Endometrium (tissue), 2 donors: ENCODE measurements around the gene NR0B2.
"Not testable (repeated sequence)": the region's sequence is repeated elsewhere in the genome, so short reads cannot be mapped to it uniquely, and the experiment has no call there.

Experiments used
- FAIRE-seq: peaks from 2 replicates; lab custom pipeline; 2012; peaks lifted over from hg19 to GRCh38; lab: Jason Lieb, UNC
- donor health status: control.
- donor health status: control.

Gene NR0B2, protein sequence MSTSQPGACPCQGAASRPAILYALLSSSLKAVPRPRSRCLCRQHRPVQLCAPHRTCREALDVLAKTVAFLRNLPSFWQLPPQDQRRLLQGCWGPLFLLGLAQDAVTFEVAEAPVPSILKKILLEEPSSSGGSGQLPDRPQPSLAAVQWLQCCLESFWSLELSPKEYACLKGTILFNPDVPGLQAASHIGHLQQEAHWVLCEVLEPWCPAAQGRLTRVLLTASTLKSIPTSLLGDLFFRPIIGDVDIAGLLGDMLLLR

DNA sequence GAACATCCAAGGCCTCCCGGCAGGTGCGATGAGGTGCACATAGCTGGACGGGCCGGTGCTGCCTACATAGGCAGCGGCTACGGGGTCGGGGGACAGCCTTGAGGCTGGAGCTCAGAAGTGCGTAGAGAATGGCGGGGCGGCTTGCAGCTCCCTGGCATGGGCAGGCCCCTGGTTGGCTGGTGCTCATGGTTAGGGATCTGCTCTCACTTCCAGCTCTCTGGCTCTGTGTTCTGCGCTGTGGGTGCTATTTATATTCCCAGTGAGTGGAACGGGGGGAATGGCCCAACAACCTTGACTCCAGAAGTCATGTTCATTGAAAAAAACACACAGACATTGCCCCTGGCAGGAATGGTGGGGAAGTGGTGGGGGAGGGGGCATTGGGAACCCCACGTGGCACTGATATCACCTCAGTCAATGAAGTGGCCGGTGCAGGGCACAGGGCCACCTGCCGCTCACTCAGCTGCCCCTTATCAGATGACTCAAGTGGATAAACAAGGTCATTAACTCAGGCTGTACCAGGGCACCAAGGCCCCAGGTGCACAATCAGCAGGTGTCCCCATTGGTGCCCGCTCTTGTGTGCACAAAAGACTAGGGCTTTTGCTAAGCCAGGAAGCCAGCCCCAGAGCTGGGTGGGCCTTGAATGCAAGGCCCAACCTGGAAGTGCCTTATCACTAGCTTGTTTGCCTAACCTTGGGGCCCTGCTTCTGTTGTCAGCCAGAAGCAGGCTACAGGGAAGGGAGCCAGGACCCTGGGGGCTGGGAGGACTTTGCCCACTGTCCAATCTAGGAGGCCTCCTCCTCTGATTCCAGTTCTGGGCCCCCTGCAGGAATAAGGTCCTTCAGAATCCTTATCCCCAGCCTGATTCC lies at the start of gene NR0B2:
Gene NR0B2 (minus strand): TSS at position 222 of the 866 bp plus-strand sequence. CDS start 35 bp downstream, at position 187.
- no peak for FAIRE-seq

DNA sequence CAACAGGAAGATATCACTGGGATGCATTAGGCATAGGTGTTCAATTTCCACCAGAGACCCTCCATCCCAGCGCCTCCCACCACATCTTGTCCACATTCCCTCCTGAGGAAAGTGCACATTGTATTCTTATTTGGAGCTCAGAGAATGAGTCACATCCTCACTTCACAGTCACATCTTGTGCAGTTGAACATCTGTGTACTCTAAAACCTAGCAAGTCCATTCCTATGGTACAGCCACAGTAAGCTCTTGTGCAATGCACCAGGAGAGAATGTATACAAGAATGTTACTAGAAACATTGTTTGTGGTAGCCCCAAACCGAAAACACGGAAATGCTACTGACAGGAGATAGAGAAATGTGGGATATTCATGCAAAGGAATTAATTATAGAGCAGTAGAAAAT lies 48.1 kb upstream of the NR0B2 start:
- FAIRE-seq = no peak

DNA sequence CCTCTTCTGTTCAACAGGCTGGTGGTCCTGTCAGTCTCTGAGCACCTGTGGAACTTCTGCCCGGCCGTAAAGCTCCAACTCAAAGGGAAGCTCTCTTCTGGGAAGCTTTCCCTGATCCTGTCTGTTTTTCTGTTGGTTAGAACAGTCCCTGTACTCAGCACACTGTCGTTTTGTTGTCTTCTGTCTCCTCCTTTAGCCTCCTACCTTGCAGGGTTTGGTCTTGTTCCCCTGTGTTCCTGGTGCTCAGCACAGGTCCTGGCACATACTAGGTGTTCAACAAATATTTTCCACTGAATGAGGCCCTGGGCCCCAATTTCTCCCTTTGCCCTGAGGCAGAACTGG lies 46.8 kb upstream of the NR0B2 start:
- FAIRE-seq = no peak

DNA sequence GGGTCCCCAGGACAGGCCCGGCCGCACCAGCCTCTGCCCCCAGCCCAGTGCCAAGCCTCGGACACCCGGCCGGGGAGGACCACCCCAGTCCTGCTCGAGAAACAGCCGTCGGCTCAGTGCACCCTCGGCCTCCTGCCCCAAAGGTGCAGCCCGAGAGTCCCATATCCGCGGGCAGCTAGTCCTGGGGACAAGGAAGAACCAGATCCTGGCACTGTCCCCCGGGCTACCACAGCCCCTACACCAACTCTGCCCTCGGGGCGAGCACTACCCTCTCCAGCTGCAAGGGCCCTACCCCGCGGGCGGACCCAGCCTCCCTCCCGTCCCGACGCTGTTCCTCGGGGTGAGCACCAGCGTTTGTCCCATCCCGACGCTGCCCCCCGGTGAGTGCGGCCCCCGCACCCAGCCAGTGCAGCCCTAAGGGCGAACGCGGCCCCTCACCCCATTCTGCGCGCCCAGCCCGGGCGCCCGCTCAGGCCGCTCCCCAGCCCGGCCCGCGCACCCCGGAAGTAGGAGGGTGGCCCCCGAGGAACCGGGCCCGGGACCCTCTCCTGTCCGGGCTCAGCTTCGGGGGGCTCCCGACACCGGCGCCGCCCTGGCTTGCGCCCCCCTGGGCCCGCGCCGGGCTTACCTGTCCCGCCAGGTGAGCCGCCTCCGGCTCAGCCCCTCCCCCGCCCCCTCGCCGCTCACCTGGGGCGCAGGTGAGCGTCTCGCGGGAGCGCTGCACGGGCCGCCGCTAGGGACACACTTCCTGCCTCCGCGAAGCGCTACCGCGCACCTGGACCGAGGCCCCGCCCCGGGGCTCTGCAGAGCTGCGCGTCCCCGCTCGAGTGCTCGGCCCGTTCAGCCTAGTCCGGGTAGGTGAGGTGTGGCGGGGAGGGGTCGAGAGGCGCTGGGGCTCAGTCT lies 46.2 kb upstream of the NR0B2 start, which contains the start of gene KDF1:
Gene KDF1 (minus strand): TSS at position 747 of the 903 bp plus-strand sequence. CDS start 8,088 bp downstream, outside the sequence.
- FAIRE-seq = no peak

DNA sequence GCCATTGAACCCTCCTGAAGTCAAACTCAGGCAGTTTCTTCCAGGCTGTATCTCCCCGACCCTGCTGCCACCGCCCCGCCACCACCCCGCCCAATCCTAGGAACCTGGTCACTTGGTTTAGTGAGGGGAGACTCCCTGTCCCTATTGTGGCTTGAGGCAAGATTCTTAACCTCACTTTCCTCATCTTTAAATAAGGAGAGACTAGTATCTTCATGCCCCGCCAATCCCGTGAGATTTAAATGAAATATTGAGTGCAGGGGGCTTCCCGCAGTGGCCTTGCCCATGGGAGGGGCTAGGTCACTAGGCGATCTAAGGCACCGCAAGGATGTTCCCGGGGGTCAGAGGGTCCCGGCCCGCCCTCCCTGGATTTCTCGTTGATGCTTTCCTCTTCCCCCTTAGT lies 45.5 kb upstream of the NR0B2 start:
- FAIRE-seq = no peak

DNA sequence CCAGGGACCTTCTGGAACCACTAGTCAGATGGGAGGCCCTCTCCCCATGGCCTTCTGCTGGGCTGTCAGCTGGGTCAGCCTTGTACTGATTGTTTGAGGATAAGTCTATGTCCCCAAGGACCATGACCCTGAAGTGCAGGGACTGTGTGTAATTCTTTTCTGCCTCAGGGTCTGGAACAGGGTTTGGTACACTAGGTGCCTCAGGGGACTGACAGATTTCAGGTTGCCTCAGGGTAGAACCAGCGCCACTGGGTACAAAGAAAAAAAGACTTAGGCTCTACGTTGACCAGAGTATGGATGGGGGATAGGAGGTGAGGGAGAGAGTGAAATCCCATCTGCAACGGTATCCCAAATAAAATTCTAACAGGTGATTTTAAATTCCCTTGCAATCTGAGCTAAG lies 43.5 kb upstream of the NR0B2 start:
- no peak for FAIRE-seq

DNA sequence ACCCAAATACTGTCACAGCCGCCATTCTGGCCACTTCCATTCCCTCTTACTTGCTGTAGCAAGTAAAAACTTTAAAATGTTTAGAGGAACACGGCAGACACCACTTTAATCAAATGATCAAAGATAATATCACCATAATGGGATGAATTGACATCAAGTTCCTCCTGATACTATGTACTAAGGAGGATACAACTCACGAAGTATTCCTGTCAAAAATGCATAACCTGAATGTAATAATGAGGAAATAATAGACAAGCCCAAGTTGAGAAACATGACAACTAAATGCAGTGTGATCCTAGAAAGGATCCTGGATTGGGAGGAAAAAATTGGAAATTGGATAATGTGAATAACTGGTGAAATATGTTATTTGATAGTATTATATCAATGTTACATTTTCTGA lies 42.5 kb upstream of the NR0B2 start:
- FAIRE-seq = no peak

DNA sequence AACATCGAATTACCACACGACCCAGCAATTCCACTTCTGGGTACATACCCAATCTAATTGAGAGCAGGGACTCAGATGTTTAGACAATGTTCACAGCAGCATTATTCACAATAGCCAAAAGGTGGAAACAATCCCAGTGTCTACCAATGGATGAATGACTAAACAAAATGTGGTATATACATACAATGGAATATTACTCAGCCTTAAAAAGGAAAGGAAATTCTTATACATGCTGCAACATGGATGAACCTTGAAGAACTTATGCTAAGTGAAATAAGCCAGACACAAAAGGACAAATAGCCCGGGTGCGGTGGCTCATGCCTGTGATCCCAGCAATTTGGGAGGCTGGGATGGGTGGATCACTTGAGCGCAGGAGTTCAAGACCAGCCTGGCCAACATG lies 39.6 kb upstream of the NR0B2 start:
- FAIRE-seq = no peak

DNA sequence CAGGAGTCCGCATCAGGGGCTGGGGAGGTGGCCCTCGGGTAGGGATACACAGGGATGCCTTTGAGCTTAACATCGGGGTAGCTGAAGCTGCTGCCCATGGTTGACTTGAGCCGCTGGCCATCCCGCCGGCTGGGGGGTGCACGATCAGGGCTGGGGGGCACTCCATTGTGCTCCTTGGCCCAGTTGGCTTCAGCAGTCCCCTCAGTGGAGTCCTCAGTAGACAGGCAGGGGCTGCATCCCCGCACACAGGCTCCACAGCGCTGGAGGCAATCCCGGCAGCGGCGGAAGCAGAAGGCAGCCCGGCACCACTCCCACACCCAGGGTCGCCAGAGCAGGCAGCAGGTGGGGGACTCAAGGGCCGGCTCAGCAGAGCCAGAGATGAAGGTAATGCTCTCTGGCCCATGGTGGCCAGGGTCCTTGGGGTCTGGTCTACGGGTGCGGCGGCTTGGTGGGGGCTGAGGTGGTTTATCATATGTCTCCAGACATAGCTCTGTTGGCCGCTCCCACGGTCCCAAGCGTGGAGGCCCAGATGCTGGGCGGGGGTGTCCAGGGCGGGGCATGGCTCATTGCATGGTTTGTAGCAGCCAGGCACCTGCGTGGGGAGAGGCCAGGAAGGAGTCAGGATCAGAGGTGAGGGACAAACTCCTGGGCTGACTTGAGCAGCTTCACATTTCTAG lies 38.2 kb upstream of the NR0B2 start:
- FAIRE-seq = no peak

DNA sequence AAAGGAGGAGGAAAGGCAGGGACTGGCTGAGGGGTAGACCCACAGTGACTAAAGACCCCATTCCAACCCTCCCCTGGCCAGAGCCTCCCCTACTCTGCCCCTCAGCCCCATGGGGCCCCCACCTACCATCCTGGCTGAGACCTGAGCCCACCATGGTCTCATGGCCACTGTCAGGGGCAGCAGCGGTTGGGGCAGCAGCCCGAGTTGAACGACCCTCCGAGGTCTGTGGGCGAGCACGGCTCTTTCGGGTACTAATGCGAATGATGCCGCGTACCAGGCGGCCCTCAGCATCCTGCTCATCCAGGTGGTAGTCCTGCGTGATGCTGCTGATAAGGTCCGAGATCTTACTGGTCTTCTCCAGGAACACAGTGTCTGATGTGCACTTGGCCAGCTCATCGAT lies 37.4 kb upstream of the NR0B2 start:
- FAIRE-seq = no peak

DNA sequence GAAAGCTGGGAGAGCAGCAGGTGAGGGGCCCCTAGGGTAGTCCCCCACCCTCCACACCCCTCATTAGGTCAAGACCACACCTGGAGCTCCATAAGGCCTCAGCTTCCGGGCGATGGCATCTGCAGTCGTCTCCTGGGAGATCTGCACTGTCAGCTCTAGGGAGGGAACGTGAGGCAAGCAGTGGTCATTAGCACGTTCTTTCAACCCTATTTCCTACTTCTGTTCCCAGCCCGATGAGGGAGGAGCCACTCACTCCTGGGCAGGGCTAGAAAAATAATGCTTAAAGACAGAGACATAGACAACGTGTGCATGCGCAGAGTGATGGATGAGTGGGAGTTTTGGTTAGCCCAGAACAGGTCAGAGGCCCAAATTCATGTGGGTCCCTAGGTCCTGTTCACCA lies 36.8 kb upstream of the NR0B2 start:
- no peak for FAIRE-seq

DNA sequence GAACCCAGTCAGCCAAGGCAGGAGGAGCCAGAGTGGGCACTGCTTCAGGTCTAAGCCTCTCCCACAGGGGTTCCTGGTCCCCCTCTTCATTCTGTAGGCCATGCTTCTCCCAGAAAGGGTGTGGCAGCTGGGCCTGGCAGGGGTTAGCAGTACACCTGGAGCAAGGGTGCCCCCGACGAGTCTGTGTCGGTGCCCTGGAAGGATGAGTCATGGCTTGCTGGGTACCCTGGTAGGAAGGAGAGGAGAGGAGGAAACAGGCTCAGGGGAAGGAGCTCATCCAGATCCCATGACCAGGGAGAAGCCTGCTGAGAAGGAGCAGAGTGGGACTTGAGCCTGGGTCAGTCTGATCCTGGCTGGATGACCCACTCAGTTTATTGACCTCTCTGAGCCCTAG lies 36.1 kb upstream of the NR0B2 start:
- FAIRE-seq = no peak

DNA sequence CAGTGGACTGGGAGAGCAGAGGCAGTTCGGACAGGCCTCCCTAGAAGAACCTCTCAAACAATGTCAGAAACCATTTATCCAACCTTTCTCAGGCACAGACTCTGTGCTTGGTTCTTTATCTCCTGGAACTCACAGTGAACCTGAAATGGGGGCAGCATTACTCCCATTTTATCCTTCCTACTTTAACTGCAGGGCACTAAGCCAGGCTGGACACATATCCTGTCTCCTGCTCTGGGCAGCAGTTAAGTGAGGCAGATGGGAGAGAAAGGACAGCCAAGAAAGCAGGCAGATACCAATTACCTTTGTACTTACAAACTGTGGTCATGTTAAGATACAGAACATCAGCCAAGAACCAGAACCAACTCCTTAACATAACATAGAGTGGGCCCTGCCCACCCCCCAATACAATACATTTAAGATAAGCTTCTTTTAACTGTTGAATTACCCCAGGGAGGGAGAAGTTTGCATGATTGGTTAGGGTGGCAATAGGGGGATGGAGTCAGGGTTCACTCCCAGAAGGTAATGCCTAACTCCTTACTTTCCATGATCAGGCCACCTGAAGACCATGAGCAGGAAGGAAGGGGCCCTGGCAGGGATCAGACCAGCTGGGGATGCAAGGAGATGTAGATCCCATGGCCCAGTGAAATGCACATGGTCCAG lies 35.6 kb upstream of the NR0B2 start:
- FAIRE-seq = no peak

DNA sequence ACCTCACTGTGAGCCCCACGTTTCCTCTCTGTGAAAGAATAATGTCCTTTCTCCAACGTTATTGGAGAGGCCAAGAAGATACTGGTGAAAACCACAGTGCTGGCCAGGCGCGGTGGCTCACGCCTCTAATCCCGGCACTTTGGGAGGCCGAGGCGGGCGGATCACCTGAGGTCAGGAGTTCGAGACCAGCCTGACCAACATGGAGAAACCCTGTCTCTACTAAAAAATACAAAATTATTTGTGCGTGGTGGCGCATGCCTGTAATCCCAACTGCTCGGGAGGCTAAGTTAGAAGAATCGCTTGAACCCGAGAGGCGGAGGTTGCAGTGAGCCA lies 34.9 kb upstream of the NR0B2 start:
- not testable (repeated sequence) for FAIRE-seq

DNA sequence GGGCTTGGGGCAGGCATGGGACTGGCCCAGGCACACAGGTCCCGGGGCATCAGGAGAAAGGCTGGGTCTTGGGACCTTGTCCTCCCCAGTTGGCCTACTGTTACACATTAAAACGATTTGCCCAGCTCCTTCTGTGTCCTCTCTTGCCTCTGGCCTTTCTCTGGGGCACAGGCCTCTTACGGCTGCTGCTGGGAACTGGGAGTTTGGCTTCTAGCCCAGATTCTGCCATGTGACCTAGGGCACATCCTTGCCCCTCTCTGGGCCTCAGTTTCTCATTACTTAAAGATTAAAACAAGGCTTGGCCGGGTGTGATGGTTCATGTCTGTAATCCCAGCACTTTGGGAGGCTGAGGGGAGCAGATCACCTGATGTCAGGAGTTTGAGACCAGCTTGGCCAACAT lies 32.5 kb upstream of the NR0B2 start:
- FAIRE-seq = no peak

DNA sequence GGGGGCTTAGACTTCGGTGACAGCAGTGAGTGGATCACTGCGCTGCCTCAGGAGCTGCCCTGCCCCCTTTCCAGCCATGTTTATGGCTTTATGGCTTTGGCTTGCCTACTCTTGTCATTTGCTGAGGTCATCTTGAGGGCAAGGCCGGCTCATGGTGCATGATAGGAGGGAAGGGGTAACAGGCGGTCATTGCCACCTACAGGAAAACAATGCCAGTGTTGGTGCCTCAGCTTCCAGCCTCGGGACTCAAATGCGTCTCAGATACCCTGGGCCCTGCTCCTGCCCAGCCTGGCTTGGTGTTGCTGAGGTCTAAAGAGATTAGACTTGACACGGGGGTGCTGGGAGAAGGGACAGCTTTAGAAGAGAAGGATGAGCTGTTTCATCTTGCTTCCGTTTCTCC lies 32.0 kb upstream of the NR0B2 start:
- no peak for FAIRE-seq

DNA sequence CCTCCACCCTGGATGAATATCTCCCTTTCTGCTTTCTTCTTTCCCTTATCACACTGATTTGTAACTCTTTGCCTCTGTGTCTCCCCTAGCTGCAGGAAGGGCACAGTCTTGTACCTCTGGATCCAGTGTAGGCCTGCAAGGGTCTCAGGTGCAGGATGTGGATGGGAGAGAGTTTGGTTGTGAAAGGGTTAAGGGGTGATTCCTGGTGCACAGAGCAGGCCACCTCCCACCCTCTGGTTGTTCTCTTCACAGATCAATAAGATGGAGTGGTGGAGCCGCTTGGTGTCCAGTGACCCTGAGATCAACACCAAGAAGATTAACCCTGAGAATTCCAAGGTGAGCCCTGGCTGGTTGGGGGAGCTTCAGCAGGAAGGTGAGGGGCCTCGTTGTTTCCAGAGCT lies 31.4 kb upstream of the NR0B2 start:
- FAIRE-seq = no peak

DNA sequence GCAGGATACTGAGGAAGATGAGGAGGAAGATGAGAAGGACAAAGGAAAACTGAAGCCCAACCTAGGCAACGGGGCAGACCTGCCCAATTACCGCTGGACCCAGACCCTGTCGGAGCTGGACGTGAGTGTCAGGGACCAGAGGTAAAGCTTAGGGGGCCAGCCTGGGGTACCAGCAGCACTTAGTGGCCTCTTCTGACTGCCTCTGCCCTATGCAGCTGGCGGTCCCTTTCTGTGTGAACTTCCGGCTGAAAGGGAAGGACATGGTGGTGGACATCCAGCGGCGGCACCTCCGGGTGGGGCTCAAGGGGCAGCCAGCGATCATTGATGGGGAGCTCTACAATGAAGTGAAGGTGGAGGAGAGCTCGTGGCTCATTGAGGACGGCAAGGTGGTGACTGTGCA lies 28.9 kb upstream of the NR0B2 start:
- no peak for FAIRE-seq

DNA sequence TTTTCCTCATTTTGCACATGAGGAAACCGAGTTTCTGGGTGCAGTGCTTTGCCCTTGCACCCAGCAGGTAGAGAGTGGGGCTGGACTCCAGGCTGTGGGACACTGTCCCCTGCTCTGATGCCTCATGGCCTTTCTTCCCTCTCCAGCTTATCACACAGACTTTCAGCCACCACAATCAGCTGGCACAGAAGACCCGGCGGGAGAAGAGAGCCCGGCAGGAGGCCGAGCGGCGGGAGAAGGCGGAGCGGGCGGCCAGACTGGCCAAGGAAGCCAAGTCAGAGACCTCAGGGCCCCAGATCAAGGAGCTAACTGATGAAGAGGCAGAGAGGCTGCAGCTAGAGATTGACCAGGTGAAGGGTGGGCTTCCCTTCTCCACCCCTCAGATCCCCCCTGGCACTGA lies 27.5 kb upstream of the NR0B2 start:
- FAIRE-seq = no peak

DNA sequence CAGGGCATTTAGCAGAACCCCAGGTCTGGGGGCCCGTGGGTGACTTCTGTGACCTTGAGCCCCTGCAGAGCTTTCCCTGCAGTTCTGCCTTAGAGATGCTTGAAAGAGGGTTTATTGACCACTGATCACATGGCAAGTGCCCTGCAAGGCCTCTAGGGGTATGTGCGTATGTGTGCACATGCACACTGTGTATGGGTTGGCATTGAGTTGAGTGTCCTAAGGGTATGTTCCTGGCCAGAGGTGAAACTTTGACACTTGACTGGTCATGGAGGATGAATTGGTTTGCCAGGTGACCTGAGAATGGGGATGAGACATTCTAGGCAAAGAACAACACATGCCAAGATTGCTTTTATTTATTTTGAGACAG lies 24.9 kb upstream of the NR0B2 start:
- no peak for FAIRE-seq

DNA sequence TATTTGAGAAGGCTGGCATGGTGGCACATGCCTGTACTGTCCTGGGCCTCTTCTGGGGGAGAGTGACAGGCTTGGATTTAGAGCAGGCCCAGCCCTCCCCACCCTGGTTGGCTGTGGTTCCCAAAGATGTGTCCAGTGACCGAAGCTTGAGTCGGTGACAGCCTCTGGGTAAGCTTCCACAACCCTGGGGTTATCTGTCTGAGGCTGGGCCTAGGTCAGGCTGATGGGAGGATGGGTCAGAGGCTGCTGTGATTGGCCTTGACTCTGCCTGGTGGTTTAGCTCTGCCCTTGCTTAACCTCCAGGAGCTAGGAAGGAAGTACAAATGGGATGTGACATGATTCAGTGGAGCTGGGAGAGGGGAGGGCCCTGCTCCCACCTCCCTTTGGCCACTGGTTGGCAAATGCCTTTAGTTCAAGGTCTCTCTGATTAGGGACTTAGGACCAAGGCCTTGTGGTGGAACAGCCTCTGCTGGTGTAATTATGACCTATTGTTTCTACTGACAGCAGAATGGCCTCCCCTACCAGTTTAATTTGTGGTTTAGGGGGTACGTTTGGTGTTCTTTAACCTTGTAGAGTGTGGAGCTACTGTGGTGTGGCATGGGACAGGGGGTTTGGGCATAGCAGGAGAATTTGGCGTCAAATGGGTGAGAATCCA lies 24.4 kb upstream of the NR0B2 start:
- no peak for FAIRE-seq
